IPS DF 4.7 (cell line): ENCODE results near the gene LMO2.
"Not testable (repeated sequence)": the region's sequence is repeated elsewhere in the genome, so short reads cannot be mapped to it uniquely, and the experiment has no call there.

Experiments used
- DNase-seq: peaks from one replicate; pipeline ENCODE4 v3.0.0-alpha.2; 2013; ENCODE audit warnings: low spot score; ENCODE audit errors: extremely low read depth

The LMO2 gene

GRCh38 chr11:33827206-33827605 is 64.7 kb downstream of the LMO2 start:
- no peak for DNase-seq

GRCh38 chr11:33825854-33826560 is 65.9 kb downstream of the LMO2 start:
- DNase-seq: no peak

- DNase-seq: not testable (repeated sequence)
Observed at GRCh38 chr11:33822981-33823380, 68.9 kb downstream of the LMO2 start.

DNA sequence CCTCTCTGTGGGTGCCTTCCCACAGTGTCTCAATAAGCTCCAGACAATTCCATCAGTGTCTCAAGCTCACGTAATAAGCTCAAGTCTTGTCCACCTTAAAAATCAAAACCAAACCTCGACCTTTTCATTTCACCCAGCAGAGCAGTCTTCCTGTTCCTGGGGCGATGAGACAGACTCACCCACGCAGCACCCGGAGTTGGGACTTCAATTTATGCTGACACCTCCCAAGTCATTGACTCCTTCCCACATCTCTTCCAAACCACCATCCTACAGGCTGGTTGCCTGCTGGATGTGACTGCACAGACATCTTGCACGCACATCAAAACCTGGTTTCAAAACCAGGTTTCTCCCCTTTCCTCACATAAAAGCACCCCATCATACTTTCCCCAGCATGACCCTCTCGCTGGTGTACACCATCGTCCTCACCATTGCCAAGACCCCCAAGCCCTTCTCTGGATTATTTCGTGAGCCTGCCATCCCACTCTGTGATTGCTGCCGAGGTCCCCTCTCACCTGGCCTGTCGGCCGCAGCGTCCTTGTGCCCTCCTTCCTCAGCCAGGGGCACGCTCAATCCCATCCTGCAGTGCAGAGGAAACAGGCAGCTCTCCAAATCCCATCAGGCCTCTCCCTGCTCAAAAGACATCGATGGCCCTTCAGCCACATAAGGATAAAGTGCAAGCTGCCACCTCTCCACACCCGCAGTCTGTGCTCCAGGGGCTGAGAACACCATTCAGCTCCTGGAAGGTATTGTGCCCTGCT is 72.4 kb downstream of the LMO2 start:
- DNase-seq: no peak
